BLaER1 (cell line): ENCODE measurements around the gene TFDP1.

Experiments used
- H3K27ac ChIP-seq: shearing (Covaris generic); formaldehyde crosslinking; 2 replicates; pipeline ENCODE4 v1.8.1; 2022
- H3K27me3 ChIP-seq: shearing (Covaris generic); formaldehyde crosslinking; 2 replicates; pipeline ENCODE4 v1.8.1; 2022
- H3K36me3 ChIP-seq: shearing (Covaris generic); formaldehyde crosslinking; 2 replicates; pipeline ENCODE4 v1.8.1; 2022
- H3K4me1 ChIP-seq: shearing (Covaris generic); formaldehyde crosslinking; 2 replicates; pipeline ENCODE4 v1.8.1; 2022
- H3K4me2 ChIP-seq: shearing (Covaris generic); formaldehyde crosslinking; 2 replicates; pipeline ENCODE4 v1.8.1; 2022
- H3K4me3 ChIP-seq: shearing (Covaris generic); formaldehyde crosslinking; 2 replicates; pipeline ENCODE4 v1.8.1; 2022
- H3K9ac ChIP-seq: shearing (Covaris generic); formaldehyde crosslinking; 2 replicates; pipeline ENCODE4 v1.8.1; 2022
- H3K9me3 ChIP-seq: shearing (Covaris generic); formaldehyde crosslinking; 2 replicates; pipeline ENCODE4 v1.8.1; 2022
- H4K20me1 ChIP-seq: shearing (Covaris generic); formaldehyde crosslinking; 2 replicates; pipeline ENCODE4 v1.8.1; 2022
- Cebpa-rat ChIP-seq: shearing (Covaris generic); IDR thresholded peaks from 2 replicates; pipeline ENCODE4 v1.8.1; 2022

TFDP1 gene

GRCh38 chr13:113565526-113566226 lies 18.9 kb upstream of the TFDP1 start:
- Histone ChIP-seq H3K9ac (no peak overlapping the region), H3K4me1 (peaks cover 8% of the 10 kb centered on the region), H3K9me3 (no peaks in the 10 kb centered on the region), H3K27me3 (no peaks in the 10 kb centered on the region), H3K4me3 (no peak overlapping the region), H3K4me2 (no peak overlapping the region), H3K27ac (no peak overlapping the region), H3K36me3 (no peaks in the 10 kb centered on the region), H4K20me1 (no peaks in the 10 kb centered on the region)
- no peak for TF ChIP-seq Cebpa-rat

GRCh38 chr13:113566227-113566561 lies 18.4 kb upstream of the TFDP1 start:
- Histone ChIP-seq H3K27ac (no peak overlapping the region), H3K4me3 (no peak overlapping the region), H3K9me3 (no peaks in the 10 kb centered on the region), H3K36me3 (no peaks in the 10 kb centered on the region), H4K20me1 (no peaks in the 10 kb centered on the region), H3K4me1 (peaks cover 8% of the 10 kb centered on the region), H3K27me3 (no peaks in the 10 kb centered on the region), H3K9ac (no peak overlapping the region), H3K4me2 (no peak overlapping the region)
- TF ChIP-seq Cebpa-rat = no peak

GRCh38 chr13:113567681-113568080 lies 16.9 kb upstream of the TFDP1 start:
- no peak for TF ChIP-seq Cebpa-rat
- no peak overlapping the region for H3K27ac ChIP-seq
- H3K36me3 ChIP-seq = no peaks in the 10 kb centered on the region
- peaks cover 2% of the 10 kb centered on the region; the same call in 1 of the 2 replicates for H3K9me3 ChIP-seq
- H3K4me2 ChIP-seq = no peak overlapping the region
- H3K27me3 ChIP-seq = no peaks in the 10 kb centered on the region
- no peaks in the 10 kb centered on the region for H4K20me1 ChIP-seq
- H3K4me3 ChIP-seq = no peak overlapping the region
- H3K9ac ChIP-seq = no peak overlapping the region
- H3K4me1 ChIP-seq = no peaks in the 10 kb centered on the region

- no peak overlapping the region for H3K9ac ChIP-seq
These were observed 11.5 kb upstream of the TFDP1 start for GRCh38 chr13:113573065-113573464.

GRCh38 chr13:113576597-113576996 lies 8.0 kb upstream of the TFDP1 start:
- no peak overlapping the region for H3K4me2 ChIP-seq
- H3K9ac ChIP-seq = no peak overlapping the region
- no peaks in the 10 kb centered on the region for H4K20me1 ChIP-seq
- no peak overlapping the region for H3K4me3 ChIP-seq
- no peaks in the 10 kb centered on the region for H3K36me3 ChIP-seq
- H3K27ac ChIP-seq = no peak overlapping the region
- no peaks in the 10 kb centered on the region for H3K27me3 ChIP-seq
- TF ChIP-seq Cebpa-rat = no peak
- H3K4me1 ChIP-seq = no peaks in the 10 kb centered on the region
- peaks cover 20% of the 10 kb centered on the region for H3K9me3 ChIP-seq

More at GRCh38 chr13:113573065-113573464, 11.5 kb upstream of the TFDP1 start:
- Histone ChIP-seq H3K36me3 (no peaks in the 10 kb centered on the region), H3K4me3 (no peak overlapping the region), H4K20me1 (no peaks in the 10 kb centered on the region), H3K9me3 (peaks cover 20% of the 10 kb centered on the region), H3K27ac (no peak overlapping the region), H3K27me3 (no peaks in the 10 kb centered on the region), H3K4me1 (no peaks in the 10 kb centered on the region), H3K4me2 (no peak overlapping the region)
- no peak for TF ChIP-seq Cebpa-rat

GRCh38 chr13:113577881-113578435 lies 6.6 kb upstream of the TFDP1 start:
- no peak for TF ChIP-seq Cebpa-rat
- Histone ChIP-seq H3K9ac (no peak overlapping the region), H3K4me1 (no peaks in the 10 kb centered on the region)

GRCh38 chr13:113579686-113580085 lies 4.9 kb upstream of the TFDP1 start:
- no peak for TF ChIP-seq Cebpa-rat
- no peaks in the 10 kb centered on the region for H3K36me3 ChIP-seq
- H3K4me2 ChIP-seq = no peak overlapping the region
- H3K9me3 ChIP-seq = peaks cover 15% of the 10 kb centered on the region
- H3K27me3 ChIP-seq = no peaks in the 10 kb centered on the region
- no peak overlapping the region for H3K27ac ChIP-seq
- H3K4me3 ChIP-seq = no peak overlapping the region
- H3K9ac ChIP-seq = no peak overlapping the region
- H4K20me1 ChIP-seq = no peaks in the 10 kb centered on the region
- no peaks in the 10 kb centered on the region for H3K4me1 ChIP-seq

More at GRCh38 chr13:113577881-113578435, 6.6 kb upstream of the TFDP1 start:
- Histone ChIP-seq H3K27ac (no peak overlapping the region), H3K4me2 (no peak overlapping the region), H3K4me3 (no peak overlapping the region), H3K36me3 (no peaks in the 10 kb centered on the region), H3K9me3 (peaks cover 15% of the 10 kb centered on the region), H3K27me3 (no peaks in the 10 kb centered on the region), H4K20me1 (no peaks in the 10 kb centered on the region)

- Histone ChIP-seq H3K9ac (no peak overlapping the region), H3K27me3 (no peaks in the 10 kb centered on the region), H3K4me1 (peaks cover 14% of the 10 kb centered on the region), H3K4me2 (no peak overlapping the region), H3K27ac (no peak overlapping the region), H3K36me3 (peaks cover 6% of the 10 kb centered on the region), H3K9me3 (peaks cover 7% of the 10 kb centered on the region), H3K4me3 (no peak overlapping the region), H4K20me1 (peaks cover 17% of the 10 kb centered on the region)
- TF ChIP-seq Cebpa-rat = no peak
These were observed 2.7 kb upstream of the TFDP1 start for GRCh38 chr13:113581871-113582270.

GRCh38 chr13:113582841-113583631 lies 1.5 kb upstream of the TFDP1 start:
- TF ChIP-seq Cebpa-rat = no peak
- no peak overlapping the region; the same call in 1 of the 2 replicates for H3K4me2 ChIP-seq
- H4K20me1 ChIP-seq = peaks cover 28% of the 10 kb centered on the region
- H3K27me3 ChIP-seq = no peaks in the 10 kb centered on the region
- no peak overlapping the region for H3K9ac ChIP-seq
- H3K4me3 ChIP-seq = no peak overlapping the region
- no peak overlapping the region for H3K27ac ChIP-seq
- H3K36me3 ChIP-seq = peaks cover 18% of the 10 kb centered on the region
- peaks cover 26% of the 10 kb centered on the region for H3K4me1 ChIP-seq
- H3K9me3 ChIP-seq = no peaks in the 10 kb centered on the region
